Activated B cell treated with CpG ODN at 0.5 μM for 24 hours (primary cell): ENCODE data around the gene MPPED1. TPM values are rescaled to one million over a fixed set of nuclear protein-coding genes. Genes with fewer than 3 reads are reported as not detected.

ENCODE experiments used
- ATAC-seq: fragments of 200-7000 bp; cut with Tn5 transposase; one replicate; pipeline ENCODE4 v1.10.0; 2021; ENCODE audit warnings: low read depth, mild to moderate bottlenecking, moderate library complexity
- CTCF ChIA-PET: fragments of 350-600 bp; sonication (Branson Sonifier 250); formaldehyde crosslinking; loops from one replicate; lab custom pipeline; 2021; ENCODE audit warnings: antibody characterized with exemption; lab: Charles Lee
- POLR2A ChIA-PET: fragments of 350-600 bp; sonication (Branson Sonifier 250); formaldehyde crosslinking; loops from one replicate; lab custom pipeline; 2021; ENCODE audit warnings: antibody characterized with exemption; lab: Charles Lee
- DNase-seq: peaks from one replicate; pipeline ENCODE4 v3.0.0; 2022
- H3K27ac Mint-ChIP-seq: one replicate; pipeline ENCODE4 v1.8.0; 2020; ENCODE audit warnings: mixed read lengths
- H3K27me3 Mint-ChIP-seq: one replicate; pipeline ENCODE4 v1.8.0; 2021; ENCODE audit warnings: mixed read lengths
- H3K36me3 Mint-ChIP-seq: one replicate; pipeline ENCODE4 v1.8.0; 2021; ENCODE audit warnings: low read depth, mixed read lengths
- H3K4me1 Mint-ChIP-seq: one replicate; pipeline ENCODE4 v1.8.0; 2021; ENCODE audit warnings: mixed read lengths
- H3K4me3 Mint-ChIP-seq: one replicate; pipeline ENCODE4 v1.8.0; 2020; ENCODE audit warnings: mild to moderate bottlenecking, mixed read lengths
- H3K9me3 Mint-ChIP-seq: one replicate; pipeline ENCODE4 v1.8.0; 2020; ENCODE audit warnings: mixed read lengths
- CTCF ChIP-seq: fragments of 200-600 bp; IDR thresholded peaks from one replicate; pipeline ENCODE4 v1.8.0; 2022; ENCODE audit warnings: antibody characterized with exemption, mild to moderate bottlenecking
- intact Hi-C: fragments of 100-400 bp; cut with micrococcal nuclease; formaldehyde crosslinking; loops from one replicate; pipeline ENCODE4 v1.15.1; 2024
- total RNA-seq: library from RNA; stranded (reverse); gene quantifications from 2 replicates; pipeline ENCODE4 v1.2.3, GENCODE V29; 2022

Gene MPPED1
- total RNA-seq, 1 donor from 2014 or later = not detected

GRCh38 chr22:43553451-43554258, 141.8 kb downstream of the MPPED1 start:
- no peak for TF ChIP-seq CTCF
- Mint-ChIP-seq H3K27me3 (peaks cover 10% of the 10 kb centered on the region), H3K9me3 (peaks cover 2% of the 10 kb centered on the region), H3K4me3 (no peak overlapping the region), H3K4me1 (no peaks in the 10 kb centered on the region), H3K36me3 (no peaks in the 10 kb centered on the region), H3K27ac (no peak overlapping the region)
- ATAC-seq (no peak), DNase-seq (no peak)
- ChIA-PET POLR2A (no interaction called here), CTCF (no interaction called here)
- intact Hi-C loops = no loop called here

DNA sequence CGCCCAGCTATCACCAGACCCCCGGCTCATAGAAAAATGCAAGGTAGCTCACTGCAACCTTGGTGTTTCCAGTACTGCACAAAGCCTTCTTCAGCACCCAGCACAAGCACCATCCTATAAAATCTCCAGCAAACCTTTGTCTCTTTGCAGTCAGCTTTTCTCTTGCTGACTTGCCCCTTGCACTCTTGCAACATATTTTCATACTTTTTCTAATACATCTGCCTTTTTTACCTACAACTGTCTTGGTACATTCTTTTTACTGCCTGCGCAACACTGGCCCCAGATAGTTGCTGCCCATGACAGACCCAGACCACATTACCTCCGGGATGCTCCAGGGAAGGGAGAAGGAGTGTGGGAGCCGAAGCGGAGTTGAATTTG, 142.4 kb downstream of the MPPED1 start:
- ChIA-PET CTCF (no interaction called here), POLR2A (no interaction called here)
- Mint-ChIP-seq H3K4me1 (no peaks in the 10 kb centered on the region), H3K9me3 (peaks cover 2% of the 10 kb centered on the region), H3K27me3 (peaks cover 10% of the 10 kb centered on the region), H3K36me3 (no peaks in the 10 kb centered on the region), H3K27ac (no peak overlapping the region), H3K4me3 (no peak overlapping the region)
- intact Hi-C loops = no loop called here
- ATAC-seq (no peak), DNase-seq (no peak)
- TF ChIP-seq CTCF = no peak

GRCh38 chr22:43554694-43555365, 143.0 kb downstream of the MPPED1 start:
- TF ChIP-seq CTCF = no peak
- CTCF ChIA-PET = no interaction called here
- intact Hi-C loops = no loop called here
- DNase-seq = no peak
- POLR2A ChIA-PET = no interaction called here
- Mint-ChIP-seq H3K27me3 (peaks cover 10% of the 10 kb centered on the region), H3K9me3 (peaks cover 2% of the 10 kb centered on the region), H3K4me3 (no peak overlapping the region), H3K36me3 (no peaks in the 10 kb centered on the region), H3K4me1 (no peaks in the 10 kb centered on the region), H3K27ac (no peak overlapping the region)
- ATAC-seq = no peak

GRCh38 chr22:43555561-43556515, 144.0 kb downstream of the MPPED1 start:
- intact Hi-C loops = no loop called here
- TF ChIP-seq CTCF = no peak
- Mint-ChIP-seq H3K4me3 (no peak overlapping the region), H3K4me1 (no peaks in the 10 kb centered on the region), H3K36me3 (no peaks in the 10 kb centered on the region), H3K27me3 (peaks cover 10% of the 10 kb centered on the region), H3K27ac (no peak overlapping the region), H3K9me3 (peaks cover 2% of the 10 kb centered on the region)
- ChIA-PET CTCF (no interaction called here), POLR2A (no interaction called here)
- ATAC-seq = no peak
- no peak for DNase-seq

Other genes starting within 250 kb of the MPPED1 start
- 30.0 and 31.5 TPM in 2 replicates for gene TTLL12, start 224.9 kb upstream of the MPPED1 start, total RNA-seq
- 0.12 TPM in 1 of 2 replicates, not detected in the other for gene SCUBE1, start 68.6 kb upstream of the MPPED1 start, total RNA-seq